Measurements from ENCODE around the gene PICALM.

PICALM gene

GRCh38 chr11:86016451-86016850, 52.4 kb downstream of the PICALM start:
- Histone ChIP-seq H3K4me1 (peaks cover 5% of the 10 kb centered on the region), H3K4me3 (ENCODE audit: low read depth, low read length) (no peak overlapping the region), H3K9me3 (no peaks in the 10 kb centered on the region), H3K27me3 (no peaks in the 10 kb centered on the region), H3K36me3 (peaks cover 5% of the 10 kb centered on the region; the same call in 1 of the 2 replicates)
- no peak for DNase-seq
- TF ChIP-seq CTCF (IDR thresholded peaks at IDR 0.05; ENCODE audit: low read depth, low read length), result no peak

- Histone ChIP-seq H3K9me3 (no peaks in the 10 kb centered on the region), H3K4me3 (ENCODE audit: low read depth, low read length) (no peak overlapping the region), H3K27me3 (no peaks in the 10 kb centered on the region), H3K4me1 (peaks cover 5% of the 10 kb centered on the region), H3K36me3 (peaks cover 7% of the 10 kb centered on the region; the same call in 1 of the 2 replicates)
- TF ChIP-seq CTCF (IDR thresholded peaks at IDR 0.05; ENCODE audit: low read depth, low read length), result no peak
- DNase-seq, result no peak
These were observed 53.2 kb downstream of the PICALM start for GRCh38 chr11:86015699-86016098.

- no peak for DNase-seq
- Histone ChIP-seq H3K4me3 (ENCODE audit: low read depth, low read length) (no peak overlapping the region), H3K36me3 (peaks cover 14% of the 10 kb centered on the region), H3K9me3 (no peaks in the 10 kb centered on the region), H3K4me1 (peaks cover 5% of the 10 kb centered on the region), H3K27me3 (no peaks in the 10 kb centered on the region)
- TF ChIP-seq CTCF (IDR thresholded peaks at IDR 0.05; ENCODE audit: low read depth, low read length), result no peak
These were observed 54.7 kb downstream of the PICALM start for GRCh38 chr11:86014221-86014620.

- peaks cover 14% of the 10 kb centered on the region for H3K36me3 ChIP-seq
- no peaks in the 10 kb centered on the region for H3K27me3 ChIP-seq
- H3K4me3 ChIP-seq (ENCODE audit: low read depth, low read length), result no peak overlapping the region
- H3K9me3 ChIP-seq, result no peaks in the 10 kb centered on the region
- no peak for TF ChIP-seq CTCF (IDR thresholded peaks at IDR 0.05; ENCODE audit: low read depth, low read length)
- H3K4me1 ChIP-seq, result peaks cover 5% of the 10 kb centered on the region
- no peak for DNase-seq
These were observed 55.2 kb downstream of the PICALM start for GRCh38 chr11:86013713-86014112.

- H3K27me3 ChIP-seq, result no peaks in the 10 kb centered on the region
- TF ChIP-seq CTCF (IDR thresholded peaks at IDR 0.05; ENCODE audit: low read depth, low read length), result no peak
- H3K4me1 ChIP-seq, result peaks cover 5% of the 10 kb centered on the region
- H3K36me3 ChIP-seq, result peaks cover 29% of the 10 kb centered on the region
- no peak overlapping the region for H3K4me3 ChIP-seq (ENCODE audit: low read depth, low read length)
- no peaks in the 10 kb centered on the region for H3K9me3 ChIP-seq
- no peak for DNase-seq
These were observed 57.7 kb downstream of the PICALM start for GRCh38 chr11:86011175-86011574.

GRCh38 chr11:86003654-86004053, 65.2 kb downstream of the PICALM start:
- Histone ChIP-seq H3K9me3 (no peaks in the 10 kb centered on the region), H3K4me3 (ENCODE audit: low read depth, low read length) (no peak overlapping the region), H3K4me1 (no peaks in the 10 kb centered on the region; the same call in 1 of the 2 replicates), H3K36me3 (peaks cover 54% of the 10 kb centered on the region), H3K27me3 (no peaks in the 10 kb centered on the region)
- DNase-seq, result no peak
- no peak for TF ChIP-seq CTCF (IDR thresholded peaks at IDR 0.05; ENCODE audit: low read depth, low read length)

All from BE2C (cell line).